GM21367 (cell line): ENCODE data around the gene SRPRB.

Experiments
- ATAC-seq: cut with Tn5 transposase; IDR thresholded peaks from one replicate; pipeline ENCODE4 v1.9.1; 2021; ENCODE audit not compliant: unreplicated experiment

SRPRB gene

DNA sequence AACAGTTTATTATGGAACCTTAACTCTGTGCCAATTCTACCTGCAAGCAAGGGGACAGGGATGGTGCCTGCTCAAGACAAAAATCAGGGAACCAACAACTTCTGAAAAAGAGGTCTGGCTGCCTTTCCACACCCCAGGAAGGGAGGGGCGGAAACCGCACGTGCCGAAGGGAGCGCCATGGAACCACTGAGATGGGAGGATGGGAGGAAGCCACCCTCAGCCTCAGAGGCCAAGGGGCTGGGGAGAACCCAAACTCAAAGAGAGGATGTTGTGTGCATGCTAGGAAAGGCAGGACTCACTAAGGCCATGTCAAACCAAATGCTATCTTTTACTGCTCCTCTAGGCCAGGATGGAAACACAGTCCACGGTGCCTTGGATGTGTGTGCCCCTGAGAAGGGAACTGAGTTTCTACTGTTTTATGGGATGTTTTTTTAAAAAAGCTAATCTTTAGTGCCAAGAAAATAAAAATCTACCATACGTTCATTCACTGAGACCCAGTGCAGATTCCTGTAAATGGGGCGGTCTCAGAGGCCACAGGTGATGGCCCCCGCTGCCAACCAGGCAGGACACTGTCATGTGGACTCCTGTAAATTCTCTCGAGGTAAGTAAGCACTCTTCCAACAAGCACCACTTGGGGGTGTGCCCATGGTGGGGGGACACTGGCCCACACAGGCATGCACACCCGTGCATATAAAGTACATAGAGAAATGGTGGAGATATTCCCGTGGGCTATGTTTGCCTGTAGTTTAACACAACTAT, 20.5 kb downstream of the SRPRB start:
- no peak for ATAC-seq

DNA sequence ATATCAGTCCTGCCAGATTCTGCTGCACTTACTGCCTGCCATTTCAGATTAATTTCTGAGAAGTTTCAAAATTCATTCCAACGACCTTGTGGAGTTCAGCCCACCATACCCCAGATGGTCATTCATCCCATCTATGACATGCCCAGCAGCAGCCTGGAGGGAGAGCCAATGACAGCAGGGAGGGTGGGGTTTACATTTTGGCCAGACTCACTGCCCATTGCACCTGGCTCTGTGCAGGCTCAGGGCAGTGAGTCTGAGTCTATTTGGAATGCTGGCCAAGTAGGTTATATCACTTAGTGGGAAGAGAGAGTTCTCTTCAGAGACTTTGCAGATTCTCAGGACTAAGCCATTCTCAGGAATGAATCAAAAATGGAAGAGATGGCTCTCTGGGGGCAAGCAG, 21.5 kb downstream of the SRPRB start:
- ATAC-seq, result no peak

DNA sequence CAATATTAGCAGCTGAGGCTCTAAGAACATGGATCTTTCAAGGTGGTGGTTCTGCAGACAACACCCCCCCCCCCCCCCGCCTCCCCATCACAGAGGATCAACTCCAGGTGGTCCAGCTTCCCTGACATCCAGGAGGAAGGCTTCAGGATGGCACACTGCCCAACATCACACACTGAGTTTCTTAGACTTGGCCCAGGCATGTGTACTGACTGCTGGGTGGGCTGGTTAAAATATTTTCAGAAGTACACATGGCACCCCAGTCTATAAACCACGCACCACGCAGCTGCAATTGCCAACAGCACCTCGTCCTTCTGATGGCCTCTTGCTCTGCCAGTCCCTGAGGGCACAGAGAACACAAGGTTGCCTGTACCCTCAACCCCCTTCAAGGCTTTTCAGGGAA, 22.1 kb downstream of the SRPRB start:
- no peak for ATAC-seq

DNA sequence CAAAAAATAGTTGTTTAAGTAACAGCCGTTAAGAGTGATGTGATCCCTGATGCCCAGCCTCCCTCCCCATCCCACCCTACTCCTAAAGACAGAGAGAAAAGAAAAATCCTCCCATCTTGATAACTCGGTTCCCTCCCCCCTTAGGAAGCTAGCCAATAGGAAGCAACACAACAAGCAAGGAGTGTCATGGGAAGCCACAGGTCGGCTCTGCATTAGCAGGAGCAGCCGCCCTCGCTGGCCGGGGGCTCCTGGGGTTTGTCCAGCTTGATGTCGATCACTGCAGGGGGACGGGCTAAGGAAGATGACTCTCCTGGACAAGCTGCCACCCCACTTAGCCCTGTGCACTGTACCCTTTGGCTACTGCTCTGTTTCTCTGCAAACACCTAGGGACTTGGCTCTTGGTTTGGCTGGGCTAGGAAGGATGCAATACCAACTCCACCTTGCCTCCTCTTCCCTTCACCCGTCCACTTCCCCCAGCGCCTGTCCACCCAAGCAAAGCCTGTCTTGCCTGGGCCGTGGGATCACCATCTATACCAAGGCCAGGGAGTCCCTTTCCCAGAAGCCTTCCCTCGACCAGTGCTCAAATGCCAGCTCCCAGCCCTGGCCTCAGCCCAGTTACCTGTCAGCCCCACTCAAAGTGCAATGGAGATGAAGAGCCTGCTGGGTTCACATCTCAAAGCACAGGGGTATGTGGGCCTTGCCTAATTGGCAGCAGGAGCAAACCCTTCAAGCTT, 23.1 kb downstream of the SRPRB start:
- no peak for ATAC-seq

DNA sequence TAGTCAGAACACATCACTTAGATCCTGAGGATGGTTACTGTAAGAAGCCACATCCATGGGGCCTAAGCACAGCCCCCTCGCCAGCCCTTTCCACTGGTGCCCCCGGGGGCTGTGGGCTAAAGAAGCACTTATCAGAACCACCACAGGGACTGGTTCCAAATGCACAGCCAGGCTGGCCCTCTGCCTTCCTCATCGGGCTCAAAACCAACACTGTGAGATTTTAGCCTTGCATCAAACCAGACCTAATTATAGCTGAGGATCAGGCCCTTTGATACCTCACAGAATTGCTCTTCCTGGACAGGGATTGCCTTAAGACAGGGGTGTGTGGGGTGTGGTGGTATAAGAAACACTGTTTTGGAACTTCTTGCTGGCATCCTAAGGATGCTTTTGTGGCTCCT, 23.7 kb downstream of the SRPRB start:
- no peak for ATAC-seq

GRCh38 chr3:133830071-133830470, 24.5 kb downstream of the SRPRB start:
- ATAC-seq, result no peak

GRCh38 chr3:133831966-133832801, 26.6 kb downstream of the SRPRB start:
- no peak for ATAC-seq

- ATAC-seq, result no peak
Observed at GRCh38 chr3:133832802-133833144, 27.2 kb downstream of the SRPRB start.

DNA sequence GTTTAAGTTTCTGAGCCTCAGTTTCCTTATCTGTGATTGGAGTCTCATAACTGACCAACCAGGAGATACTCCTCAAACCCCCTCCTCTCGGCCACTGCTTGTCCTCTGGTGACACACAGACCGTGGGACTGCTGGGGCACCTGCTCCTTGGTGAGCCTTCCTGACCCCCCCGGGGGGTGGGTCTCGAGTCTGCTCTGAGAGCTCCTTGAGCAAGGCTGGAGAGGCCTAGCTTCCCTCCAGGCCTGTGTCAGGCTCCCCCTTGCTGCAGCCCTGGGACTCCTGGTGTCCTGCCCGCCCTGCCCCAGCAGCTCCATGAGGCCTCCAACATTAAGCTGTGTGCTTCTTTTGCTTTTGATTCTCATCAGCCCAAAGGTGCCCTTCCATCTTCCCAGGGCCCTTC, 27.7 kb downstream of the SRPRB start:
- no peak for ATAC-seq

DNA sequence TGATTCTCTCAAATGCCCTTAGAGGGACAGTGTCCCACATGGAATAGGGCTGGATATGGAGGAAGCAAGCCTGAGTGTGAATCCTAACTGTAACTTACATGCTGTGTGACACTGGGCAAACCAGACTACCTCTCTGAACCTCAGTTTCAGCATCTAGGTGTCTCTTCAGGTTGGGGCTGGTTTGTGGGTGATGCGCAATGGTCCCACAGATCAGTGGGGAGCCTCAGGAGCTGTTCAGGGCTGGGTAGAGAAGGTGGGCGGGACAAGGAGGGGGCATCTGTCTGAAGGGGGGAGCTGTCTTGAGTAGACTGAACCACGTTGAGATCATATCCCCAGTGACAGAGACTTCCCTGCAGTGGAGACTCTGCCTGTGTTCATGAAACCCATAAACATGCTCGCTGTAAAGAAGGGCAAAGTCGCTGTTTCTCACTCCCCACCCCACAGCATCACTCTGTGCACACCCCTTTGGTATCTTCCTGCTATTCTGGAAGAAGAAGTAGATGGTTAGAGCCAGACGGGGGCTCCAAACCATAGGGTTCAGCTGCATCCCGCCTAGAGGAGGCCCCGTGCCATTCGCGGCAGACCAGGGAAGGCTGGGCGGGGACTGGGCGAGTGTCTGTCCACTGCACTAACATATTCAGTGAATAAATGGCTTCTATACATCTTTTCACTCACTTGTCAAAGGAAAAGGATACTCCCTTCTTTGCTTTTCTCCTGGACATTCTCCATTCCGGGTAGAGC, 28.4 kb downstream of the SRPRB start:
- no peak for ATAC-seq

DNA sequence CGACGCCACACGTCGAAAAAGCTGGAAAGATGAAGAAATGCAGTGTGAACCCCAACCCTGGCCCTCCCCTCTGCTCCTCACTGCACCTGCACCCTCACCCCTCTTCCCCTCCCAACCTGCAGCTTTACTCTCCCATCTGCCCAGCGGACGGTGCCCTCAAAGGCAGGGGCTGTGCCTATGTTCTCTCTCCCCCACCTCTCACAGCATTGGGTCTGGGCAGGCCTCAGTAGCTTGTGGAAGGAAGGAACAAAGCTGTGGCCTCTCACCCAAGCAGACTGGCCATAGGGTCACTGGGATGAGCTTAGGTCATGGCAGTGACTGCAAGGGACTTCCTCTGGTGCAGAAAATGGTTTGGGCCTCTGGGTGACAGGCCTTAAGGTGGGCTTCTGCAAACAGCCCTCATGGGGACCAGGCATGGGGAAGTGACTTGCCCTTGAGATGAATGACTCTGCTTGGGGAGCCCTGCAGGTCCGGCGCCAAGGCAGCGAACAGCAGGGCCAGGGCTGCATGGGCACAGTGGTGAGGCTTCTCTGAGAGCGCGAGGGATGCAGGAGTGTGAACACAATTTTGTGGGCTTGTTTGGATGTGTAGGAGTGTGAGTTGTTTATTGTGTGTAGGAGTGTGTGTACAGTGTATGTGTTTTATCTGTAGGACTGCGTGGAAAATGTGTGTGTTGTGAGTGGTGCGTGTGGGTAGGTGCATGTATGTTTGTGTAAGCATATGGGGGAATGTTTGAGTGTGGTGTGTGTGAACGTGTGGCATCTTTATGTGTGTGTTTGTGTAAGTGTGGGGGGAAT, 29.2 kb downstream of the SRPRB start:
- ATAC-seq, result no peak

- no peak for ATAC-seq
Observed at GRCh38 chr3:133835418-133835743, 29.8 kb downstream of the SRPRB start.

DNA sequence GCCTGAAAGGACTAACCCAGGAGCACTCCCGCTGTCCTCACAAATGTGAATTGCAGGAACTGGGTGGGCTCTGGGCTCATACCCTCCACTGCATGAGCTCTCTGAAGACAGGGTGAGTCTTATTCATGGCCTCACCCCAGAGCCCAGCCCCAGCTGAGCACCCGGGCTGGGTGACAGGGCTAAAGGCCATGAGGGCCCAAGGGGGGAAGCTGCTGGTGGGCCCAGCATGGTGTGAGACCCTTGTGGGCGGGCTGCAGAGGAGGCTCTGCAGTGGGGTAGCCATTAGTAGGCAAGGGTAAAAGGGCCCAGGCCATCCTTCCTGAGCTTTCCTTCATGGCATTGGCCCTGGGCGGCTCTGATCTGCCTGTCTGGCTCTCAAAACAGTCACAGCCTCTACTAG, 30.3 kb downstream of the SRPRB start:
- ATAC-seq, result no peak

GRCh38 chr3:133836497-133837158, 31.0 kb downstream of the SRPRB start:
- ATAC-seq, result no peak

- ATAC-seq, result no peak
Observed at GRCh38 chr3:133837487-133838295, 32.1 kb downstream of the SRPRB start.

DNA sequence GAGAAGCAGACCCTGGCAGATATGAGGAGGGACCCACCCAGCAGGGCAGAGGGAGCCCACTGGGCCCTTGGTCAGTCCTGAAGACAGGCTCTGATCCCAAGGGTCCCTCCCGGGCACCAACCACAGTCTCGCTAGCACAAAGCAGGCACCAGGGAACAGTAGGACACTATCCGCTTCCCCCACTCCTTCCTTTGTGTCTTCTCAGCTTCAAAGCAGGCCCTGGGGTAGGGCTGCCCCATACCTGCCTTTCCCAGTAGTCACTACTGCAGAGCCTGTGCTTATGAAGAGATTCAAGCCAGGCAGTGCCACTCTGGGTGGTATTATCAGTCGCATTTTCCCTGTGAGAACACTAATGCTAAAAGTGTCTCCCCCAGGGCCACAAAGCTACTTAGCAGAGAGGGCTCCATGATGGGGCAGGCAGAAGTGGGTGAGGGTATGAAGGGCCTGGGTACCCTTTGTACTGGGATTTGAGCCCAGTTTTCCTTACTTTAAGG, 32.7 kb downstream of the SRPRB start:
- no peak for ATAC-seq

GRCh38 chr3:133838916-133839800, 33.5 kb downstream of the SRPRB start:
- no peak for ATAC-seq
